HG03159 (cell line): ENCODE data around the gene MAML2.

Source experiments
- ATAC-seq: cut with Tn5 transposase; IDR thresholded peaks from one replicate; pipeline ENCODE4 v1.9.1; 2021; ENCODE audit warnings: mild to moderate bottlenecking, moderate library complexity; ENCODE audit not compliant: unreplicated experiment

The MAML2 gene

DNA sequence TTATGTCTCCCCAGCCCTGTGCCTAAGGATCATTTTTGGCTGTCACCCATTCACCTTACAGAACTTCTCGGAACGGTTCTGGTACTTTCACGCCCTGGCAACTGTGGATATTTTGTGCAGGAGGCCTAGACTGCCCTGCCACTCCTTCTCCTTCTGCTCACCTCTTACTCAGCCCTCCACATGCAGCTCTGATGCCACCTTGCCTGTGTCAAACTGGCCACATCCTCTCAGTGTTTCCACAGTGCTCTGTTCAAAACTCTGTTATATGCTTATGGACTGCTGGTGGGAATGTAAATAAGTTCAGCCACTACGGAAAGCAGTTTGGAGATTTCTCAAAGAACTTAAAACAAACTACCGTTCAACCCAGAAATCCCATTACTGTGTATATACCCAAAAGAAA is 318.3 kb downstream of the MAML2 start:
- ATAC-seq, result no peak

DNA sequence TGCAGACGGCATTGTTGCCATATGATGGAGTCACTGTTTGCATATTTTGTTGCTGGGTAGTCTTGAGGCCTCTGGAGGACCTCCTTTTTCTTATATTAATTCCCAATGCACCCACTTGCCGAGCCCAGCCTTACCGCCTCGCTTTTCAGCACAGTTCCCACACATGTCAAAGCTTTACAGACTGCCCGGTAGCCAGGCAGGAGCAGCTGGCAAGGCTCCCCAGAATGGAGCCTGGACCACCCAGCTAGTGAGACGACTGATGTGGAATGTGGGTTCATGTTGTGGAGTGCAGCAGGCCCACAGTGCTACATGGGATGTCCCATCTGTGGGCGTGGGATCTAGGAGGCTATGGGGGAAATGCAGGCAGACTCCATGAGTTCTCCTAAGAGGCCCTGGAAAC is 319.7 kb downstream of the MAML2 start:
- no peak for ATAC-seq

DNA sequence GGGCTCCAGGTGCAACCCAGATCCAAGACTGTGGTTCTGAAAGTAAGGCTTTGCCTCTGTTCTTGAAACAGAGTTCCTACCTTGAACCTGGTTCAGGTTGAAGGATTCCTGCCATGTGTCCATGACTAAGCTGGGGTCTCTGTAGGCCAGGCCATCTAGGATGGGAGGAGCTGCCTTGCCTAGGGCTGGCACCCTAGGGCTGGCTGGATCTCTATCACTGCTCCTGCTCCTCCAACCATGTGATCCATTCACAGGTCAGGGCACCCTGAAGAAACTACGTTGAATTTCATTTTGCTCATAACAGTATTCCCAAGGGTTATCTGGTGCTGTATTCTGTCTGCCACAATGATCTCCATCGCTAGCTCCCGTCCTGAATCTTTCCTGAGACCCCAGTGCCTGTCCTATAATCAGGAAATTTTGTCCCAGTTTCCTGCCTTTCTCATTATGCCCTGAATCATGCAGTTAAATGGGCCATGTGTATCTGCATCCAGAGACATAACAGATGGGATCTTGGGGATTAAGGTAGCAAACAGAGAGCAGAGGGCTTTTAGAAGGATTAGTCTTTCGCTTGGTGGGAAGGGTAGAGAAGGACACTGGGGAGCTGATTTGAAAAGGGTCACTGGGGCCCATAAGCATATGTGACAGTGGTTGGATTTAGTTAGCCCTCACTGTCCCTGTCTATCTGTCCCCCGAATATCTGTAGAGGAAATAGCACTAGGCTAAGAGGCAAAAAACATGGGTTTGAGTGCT is 320.9 kb downstream of the MAML2 start:
- no peak for ATAC-seq

DNA sequence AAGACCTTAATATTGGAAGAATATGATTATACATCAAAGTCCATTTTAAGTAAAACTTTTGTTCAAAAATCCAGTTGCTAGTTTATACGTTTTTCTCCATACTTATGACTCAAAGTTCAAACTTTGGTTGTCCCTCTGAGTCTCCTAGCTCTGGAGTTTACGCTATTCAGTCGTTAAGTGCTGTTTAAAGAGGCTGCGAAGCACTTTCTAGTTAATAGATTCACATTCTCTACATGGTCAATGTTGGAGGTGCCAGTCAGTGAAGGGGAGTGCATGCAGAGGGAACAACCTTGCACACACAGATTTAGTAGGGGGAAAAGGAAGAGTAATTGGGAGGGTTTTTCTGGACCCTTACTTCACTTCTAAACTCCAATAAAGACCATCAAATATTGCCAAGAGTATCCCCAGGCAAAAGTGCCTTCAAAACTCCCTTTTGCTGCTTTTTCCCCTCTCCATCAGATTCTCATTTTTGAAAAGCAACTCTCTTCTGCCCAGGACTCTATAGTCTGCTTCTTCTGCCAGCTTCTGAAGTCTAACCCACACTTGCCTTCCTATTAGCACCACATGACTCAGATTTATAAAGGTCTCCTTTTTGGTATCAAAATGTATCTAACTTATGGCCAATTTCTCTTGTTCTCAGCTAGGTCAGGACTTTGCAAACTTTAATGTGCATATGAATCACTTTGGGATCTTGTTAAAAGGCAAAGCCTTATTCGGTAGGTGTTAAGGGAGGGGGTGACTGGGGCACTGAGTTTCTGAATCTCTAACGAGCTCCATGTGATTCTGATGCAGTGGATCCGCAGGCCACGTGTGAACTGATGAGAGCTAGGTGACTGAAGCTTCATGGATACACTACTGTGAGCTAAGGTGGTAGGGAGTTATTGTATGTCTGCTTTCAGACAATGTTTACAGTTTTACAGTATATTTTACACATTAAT is 322.9 kb downstream of the MAML2 start:
- ATAC-seq, result no peak

DNA sequence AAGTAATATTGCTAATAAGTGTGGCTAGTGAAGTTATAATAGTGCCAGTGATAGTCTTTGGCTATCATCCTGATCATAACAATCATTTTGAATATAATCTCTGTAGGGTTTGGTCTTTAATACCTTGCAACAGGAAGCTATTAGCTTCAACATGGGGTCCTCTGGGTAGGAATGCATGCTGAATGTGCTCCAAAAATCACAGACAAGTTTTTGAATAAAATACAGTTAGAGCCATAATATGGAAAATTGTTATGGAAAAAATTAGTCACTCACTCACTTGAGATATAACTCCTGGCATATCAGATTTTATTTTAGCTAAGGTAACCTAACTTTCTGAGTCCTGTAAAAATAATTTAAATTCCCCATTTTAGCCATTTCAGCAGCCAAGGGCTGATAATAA is 323.7 kb downstream of the MAML2 start:
- no peak for ATAC-seq

DNA sequence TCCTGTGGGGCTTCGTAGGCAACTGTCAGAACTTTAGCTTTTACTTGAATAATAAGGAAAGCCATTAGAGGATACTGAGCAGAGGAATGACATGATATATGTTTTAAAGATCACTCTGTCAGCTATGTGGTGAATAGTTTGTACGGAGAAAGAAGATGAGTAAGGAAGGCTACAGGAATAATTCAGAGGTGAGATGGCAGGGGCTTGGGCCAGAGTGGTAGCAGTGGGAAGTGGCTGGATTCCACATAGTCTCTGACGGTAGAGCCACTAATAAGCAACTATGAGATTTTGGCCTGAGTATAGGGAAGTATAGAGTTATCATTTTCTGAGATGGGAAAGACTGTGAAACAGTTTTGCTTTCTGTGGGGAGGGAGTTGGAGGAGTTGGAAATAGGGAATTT is 325.1 kb downstream of the MAML2 start:
- no peak for ATAC-seq

DNA sequence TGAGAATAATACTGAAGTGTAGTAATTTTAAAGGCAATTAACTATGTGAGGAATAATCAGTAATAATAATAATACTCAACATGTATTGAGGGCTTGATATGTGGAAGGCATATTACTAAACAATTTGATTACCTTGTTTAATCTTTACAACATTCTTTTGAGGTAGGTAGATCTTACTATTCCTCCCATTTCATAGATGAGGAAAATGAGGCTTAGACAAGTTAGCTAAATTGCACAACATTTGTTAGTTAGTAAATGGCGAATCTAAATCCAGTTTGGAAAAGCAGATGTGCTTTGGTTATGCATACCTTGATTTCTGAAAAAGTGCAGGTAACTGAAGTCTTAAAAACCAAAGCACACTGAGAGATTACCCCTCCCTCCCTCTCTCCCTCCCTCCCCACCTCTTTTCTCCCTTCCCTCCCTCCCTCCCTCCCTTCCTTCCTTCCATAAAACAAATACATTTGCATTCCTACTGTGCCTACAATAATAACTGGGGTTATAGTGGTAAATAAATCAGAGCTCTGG is 326.0 kb downstream of the MAML2 start:
- no peak for ATAC-seq

DNA sequence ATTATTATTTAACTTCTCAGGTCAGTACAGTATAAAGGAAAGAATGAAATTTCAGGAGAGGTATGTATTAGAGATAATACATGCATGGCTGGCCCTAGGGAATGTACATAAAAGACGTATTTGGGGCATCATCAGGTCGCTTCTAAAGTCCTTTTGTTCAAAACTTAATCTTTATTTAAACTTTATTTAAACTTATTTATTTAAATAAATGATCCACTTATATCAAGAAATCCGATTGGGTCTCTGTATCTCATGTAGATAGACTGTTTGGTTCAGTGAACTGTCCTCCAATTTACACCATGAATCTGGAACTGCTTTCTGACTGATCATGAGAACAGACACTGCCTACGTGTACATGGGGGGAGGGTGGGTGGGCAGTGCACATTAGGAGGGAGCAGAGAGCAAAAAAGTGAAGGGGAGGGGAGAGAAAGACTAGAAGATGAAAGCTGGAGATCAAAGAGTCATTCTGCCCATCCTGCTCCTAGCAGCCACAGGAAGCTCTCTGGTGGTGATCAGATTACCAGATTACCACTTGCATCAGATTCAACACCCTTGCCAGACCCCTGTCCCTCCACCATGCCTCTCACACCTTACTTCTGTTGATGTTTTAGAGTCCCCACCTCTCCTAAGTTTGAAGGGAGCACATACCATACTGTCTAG is 327.0 kb downstream of the MAML2 start:
- ATAC-seq, result no peak

DNA sequence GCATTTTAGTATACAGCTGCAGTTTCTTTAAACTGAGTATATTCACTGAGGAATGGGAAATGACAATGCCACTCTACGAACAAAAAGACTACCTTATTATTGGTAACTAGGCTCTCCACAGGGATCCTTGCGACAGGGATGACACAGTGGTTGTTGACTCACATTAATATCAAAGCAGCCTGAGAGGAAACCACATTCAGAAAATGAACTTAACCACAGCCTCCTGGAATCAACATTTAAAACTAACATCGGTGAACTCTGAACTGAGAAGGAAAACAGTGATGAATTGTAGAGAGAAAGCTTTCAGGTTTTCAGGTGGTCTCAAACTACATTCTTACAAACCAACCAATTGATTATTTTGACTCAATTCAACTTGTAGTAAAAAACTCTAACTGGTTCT is 328.8 kb downstream of the MAML2 start:
- ATAC-seq, result no peak

DNA sequence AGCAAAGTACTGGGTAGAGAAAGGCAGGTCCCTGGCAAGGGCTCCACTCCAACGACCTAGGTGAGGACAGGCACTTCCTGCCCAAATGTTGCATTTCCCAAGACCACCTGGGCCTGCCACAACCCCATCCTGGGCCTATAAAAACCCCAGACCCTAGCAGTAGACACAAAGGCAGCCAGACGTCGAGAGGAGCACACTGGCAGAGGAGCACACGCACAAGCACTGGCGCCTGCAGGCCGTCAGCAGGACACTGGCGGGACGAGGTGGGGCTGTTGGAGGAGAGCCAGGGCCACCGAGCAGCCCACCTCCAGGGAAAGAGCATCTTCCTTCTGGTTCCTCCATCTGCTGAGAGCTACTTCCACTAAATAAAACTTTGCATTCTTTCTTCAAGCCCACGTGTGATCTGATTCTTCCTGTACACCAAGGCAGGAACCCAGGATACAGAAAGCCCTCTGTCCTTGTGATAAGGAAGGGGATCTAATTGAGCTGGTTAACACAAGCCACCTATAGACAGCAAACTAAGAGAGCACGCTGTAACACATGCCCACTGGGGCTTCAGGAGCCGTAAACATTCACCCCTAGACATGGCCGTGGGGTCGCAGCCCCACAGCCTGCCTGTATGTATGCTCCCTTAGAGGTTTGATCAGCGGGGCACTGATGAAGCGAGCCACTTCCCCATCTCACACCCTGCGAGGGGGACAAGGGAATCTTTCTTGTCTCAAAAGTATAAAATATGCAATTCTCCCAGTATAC is 329.4 kb downstream of the MAML2 start:
- no peak for ATAC-seq

DNA sequence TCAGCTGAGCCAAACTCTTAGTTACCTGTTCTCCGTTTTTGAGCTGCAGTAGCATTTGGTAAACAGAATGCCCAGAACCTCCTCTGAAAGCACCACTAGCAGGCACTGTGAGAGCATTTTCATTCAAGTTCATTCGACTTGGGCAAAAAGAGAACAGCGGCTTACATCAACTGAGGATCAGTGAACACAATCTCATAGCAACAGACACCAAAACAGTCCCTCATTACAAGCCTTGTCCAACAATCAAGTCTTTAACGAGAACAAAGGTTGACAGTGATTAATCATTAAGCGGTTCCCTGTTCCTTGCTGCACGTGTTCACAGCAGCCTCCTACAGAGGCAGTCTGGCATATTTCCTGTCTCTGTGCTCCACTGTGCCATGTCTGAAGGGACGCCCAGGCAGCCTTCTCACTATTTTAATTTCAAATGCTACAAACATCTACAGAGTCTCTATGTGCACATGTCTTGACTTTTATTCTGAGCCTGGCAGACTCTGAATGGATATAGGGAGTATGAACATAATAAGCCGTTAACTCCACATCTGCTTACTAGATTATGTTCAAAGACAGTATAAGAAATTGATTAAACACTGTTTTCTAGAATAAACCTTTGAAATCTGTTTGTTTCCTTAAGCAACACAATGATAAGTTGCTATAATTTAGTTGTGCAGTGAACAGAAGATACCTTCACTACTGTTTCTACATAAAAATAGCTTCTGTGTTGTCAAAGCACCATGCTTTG is 330.7 kb downstream of the MAML2 start:
- peak; percentile 96 for ATAC-seq

DNA sequence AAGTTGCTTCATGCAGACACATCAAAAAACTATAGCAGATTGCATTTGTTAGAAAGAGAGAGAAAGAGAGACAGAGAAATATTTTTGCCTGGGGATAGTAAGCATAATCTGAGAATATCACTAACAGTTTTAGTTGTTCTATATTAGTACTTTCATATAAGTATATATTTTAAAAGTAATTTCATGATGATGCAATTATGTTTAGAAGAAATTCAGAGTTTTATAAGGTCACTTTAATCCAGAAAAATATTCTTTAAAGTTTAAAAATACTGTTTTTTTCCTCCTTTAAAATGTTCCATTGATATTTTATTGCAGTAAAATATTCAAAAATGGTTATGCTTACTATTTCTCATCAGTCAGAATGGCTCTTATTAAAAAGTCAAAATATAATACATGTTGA is 332.3 kb downstream of the MAML2 start:
- no peak for ATAC-seq

DNA sequence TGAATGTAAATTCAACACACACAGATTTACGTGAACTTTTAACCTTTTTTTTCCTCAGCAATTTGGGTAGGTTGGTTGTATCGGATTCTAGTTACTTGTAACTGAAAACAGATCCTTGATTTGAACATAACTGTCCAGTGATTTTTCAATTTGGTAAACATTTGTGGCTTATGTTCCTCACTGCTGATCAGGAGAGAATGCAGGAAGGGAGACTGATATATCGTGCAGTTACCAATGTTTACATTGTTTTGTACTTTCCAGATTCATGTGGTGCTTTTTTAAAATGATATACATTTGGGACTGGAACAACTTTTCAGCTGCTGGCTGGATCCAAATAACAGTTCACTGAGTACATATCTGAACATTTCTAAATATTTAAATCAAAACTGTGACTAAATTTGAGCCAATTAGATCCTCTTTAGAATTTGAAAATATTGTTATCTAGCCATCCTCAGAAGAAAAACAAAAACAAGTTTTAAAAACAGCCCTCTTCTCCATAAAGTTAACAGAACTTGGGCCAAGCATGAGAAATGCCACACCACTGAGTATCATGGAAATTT is 334.8 kb downstream of the MAML2 start:
- ATAC-seq, result no peak

DNA sequence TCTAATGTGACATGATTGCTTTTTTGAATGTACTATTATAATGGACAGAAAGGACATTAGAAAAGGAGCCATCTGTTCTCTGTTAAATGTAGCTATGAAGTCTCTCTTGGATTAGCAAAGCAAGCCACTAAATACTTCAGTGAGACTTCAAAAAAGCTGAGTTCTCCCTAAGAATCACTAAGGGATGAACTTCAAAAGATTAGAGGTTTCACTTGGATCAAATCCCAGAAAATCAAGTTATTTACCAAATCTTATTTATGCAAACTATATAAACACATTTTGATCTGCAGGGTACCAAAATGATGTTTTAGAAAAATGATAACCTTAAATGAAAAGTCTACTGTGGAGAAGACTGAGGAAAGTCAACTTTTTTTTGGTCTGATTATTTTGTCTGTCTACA is 337.0 kb downstream of the MAML2 start:
- ATAC-seq, result no peak

DNA sequence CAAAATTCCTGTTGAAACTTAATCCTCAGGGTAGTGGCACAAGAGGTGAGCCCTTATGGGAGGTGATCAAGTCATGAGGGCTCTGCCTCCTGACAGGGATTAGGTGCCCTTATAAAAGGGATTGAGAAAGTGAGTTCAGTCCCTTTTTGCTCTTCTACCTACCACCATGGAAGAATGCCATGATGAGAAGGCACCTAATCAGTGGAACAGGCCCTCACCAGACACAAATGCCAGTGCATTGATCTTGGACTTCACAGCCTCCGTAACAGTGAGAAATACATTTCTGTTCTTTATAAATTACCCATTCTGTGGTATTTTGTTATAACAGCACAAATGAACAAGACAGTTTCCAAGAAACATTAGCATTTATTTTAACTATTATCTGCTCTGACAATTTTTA is 338.1 kb downstream of the MAML2 start:
- ATAC-seq, result no peak

DNA sequence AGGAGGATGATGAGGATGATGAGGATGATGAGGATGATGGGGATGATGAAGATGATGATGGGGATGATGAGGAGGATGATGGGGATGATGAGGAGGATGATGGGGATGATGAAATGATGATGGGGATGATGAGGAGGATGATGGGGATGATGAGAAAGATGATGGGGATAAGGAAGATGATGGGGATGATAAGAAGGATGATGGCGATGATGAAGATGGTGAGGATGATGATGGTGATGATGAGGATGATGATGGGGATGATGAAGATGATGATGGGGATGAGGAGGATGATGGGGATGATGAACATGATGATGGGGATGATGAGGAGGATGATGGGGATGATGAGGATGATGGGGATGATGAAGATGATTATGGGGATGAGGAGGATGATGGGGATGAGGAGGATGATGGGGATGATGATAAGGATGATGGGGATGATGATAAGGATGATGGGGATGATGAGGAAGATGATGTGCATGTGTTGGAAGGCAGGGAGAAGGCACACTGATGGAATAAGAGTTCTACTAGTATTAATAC is 340.2 kb downstream of the MAML2 start:
- no peak for ATAC-seq

DNA sequence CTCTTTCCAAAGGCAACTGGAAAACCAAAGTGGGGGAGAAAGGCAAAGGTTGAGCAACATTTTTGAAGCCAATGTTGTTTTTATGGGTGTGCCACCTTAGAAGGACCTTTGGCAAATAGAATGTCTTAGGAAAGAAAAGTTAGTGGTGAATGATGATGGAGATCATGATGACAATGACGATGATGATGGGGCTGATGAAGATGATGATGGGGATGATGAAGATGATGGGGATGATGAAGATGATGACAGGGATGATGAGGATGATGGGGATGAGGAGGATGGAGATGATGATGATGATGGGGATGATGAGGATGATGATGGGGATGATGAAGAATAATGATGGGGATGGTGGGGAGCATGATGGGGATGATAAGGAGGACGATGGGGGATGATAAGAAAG is 340.7 kb downstream of the MAML2 start:
- ATAC-seq, result no peak

DNA sequence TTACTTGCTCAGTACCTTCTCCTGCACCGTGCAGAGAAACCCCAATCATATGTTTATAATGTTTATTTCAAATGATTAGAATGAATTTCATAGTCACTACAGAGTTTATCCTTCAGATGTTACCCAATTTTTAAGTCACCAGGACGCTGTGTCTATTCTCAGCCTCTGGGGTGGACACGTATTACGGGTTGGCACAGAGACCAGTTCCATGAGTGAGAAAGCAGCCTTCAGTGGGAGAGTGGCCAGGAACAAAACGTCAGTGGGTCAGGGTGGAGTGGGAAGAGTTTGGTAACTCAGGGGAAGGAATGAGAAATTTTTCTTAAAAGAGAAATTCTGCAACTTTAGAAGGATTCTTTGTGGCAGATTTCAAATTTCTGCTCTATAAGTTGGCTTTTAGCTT is 342.0 kb downstream of the MAML2 start:
- no peak for ATAC-seq

DNA sequence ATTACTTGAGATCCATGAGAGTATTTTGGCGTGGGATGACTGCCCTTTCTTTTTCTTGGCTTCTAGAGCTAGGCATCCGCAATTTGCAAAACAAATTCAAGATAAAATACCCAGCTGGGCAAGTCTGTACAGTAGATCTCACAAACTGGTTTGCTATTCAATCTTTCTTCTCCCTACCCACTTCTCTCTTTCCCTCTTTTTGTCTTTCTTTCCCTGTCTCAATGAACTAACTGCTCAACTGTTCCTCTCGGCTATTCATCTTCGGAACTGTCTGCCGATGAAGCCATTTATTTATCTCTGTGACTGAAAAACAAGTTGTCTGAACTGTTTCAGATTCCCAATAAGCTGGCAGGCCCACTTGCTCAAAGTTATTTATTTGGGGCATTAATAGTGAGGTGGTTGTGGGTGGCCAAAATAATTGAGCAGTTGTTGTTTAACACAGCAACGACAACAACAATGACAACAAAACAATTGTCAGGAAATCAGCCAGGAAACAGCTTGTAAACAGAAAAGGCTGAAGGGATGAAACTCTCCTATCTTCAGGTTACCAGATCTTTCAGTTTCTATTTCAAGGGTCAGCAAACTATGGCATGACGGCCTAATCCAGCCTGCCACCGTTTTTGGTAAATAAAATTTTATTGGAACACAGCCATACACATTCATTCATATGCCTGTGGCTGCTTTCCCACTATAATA is 343.1 kb downstream of the MAML2 start:
- ATAC-seq, result no peak
